Neutrophil (primary cell): ENCODE data around the gene FAM83G.

ENCODE experiments used
- H3K27ac ChIP-seq: fragments of 200-600 bp; sonication (generic); 2 replicates; pipeline ENCODE4 v1.5.1; 2016; ENCODE audit warnings: mild to moderate bottlenecking, moderate library complexity
- H3K27me3 ChIP-seq: fragments of 200-600 bp; sonication (generic); 2 replicates; pipeline ENCODE4 v1.6.0; 2016; ENCODE audit warnings: mild to moderate bottlenecking
- H3K36me3 ChIP-seq: fragments of 200-600 bp; sonication (generic); 2 replicates; pipeline ENCODE4 v1.5.1; 2017
- H3K4me1 ChIP-seq, 2 experiments: fragments of 200-600 bp in 1 of 2; sonication (generic) in 1 of 2; 1 replicate in 1 of 2; 2 replicates in 1 of 2; pipeline versions ENCODE4 v1.5.1 to v1.6.1; 2013 to 2016; ENCODE audit warnings: low read depth in 1 of 2, low read length in 1 of 2, mild to moderate bottlenecking in 1 of 2, moderate library complexity in 1 of 2; ENCODE audit not compliant: control insufficient read depth in 1 of 2, insufficient read depth in 1 of 2
- H3K4me3 ChIP-seq, 2 experiments: fragments of 200-600 bp in 1 of 2; sonication (generic) in 1 of 2; 1 replicate in 1 of 2; 2 replicates in 1 of 2; pipeline ENCODE4 v1.5.1; 2013 to 2016; ENCODE audit warnings: low read depth in 1 of 2, low read length in 1 of 2, mild to moderate bottlenecking in 1 of 2, moderate library complexity in 1 of 2
- H3K9me3 ChIP-seq: fragments of 200-600 bp; sonication (generic); 2 replicates; pipeline ENCODE4 v1.5.1; 2016
- CTCF ChIP-seq: fragments of 200-600 bp; sonication (generic); IDR thresholded peaks from 2 replicates; pipeline ENCODE4 v1.5.1; 2016; ENCODE audit warnings: antibody characterized with exemption

The FAM83G gene

GRCh38 chr17:18955009-18955408 is 49.6 kb downstream of the FAM83G start:
- Histone ChIP-seq H3K27ac (no peak overlapping the region), H3K36me3 (no peaks in the 10 kb centered on the region), H3K9me3 (no peaks in the 10 kb centered on the region), H3K4me1 (no peaks in the 10 kb centered on the region), H3K4me3 (no peak overlapping the region), H3K27me3 (no peaks in the 10 kb centered on the region)
- no peak for TF ChIP-seq CTCF

- Histone ChIP-seq H3K36me3 (no peaks in the 10 kb centered on the region), H3K9me3 (no peaks in the 10 kb centered on the region), H3K27ac (no peak overlapping the region), H3K4me1 (no peaks in the 10 kb centered on the region), H3K4me3 (no peak overlapping the region), H3K27me3 (no peaks in the 10 kb centered on the region)
- no peak for TF ChIP-seq CTCF
Observed at GRCh38 chr17:18954321-18954720, 50.2 kb downstream of the FAM83G start.

GRCh38 chr17:18953231-18953728 is 51.3 kb downstream of the FAM83G start:
- Histone ChIP-seq H3K36me3 (no peaks in the 10 kb centered on the region), H3K9me3 (no peaks in the 10 kb centered on the region), H3K27me3 (no peaks in the 10 kb centered on the region), H3K4me1 (no peaks in the 10 kb centered on the region), H3K4me3 (no peak overlapping the region), H3K27ac (no peak overlapping the region)
- no peak for TF ChIP-seq CTCF

GRCh38 chr17:18951941-18952842 is 52.4 kb downstream of the FAM83G start, which contains the start of gene SLC5A10:
SLC5A10 (plus strand) TSS chr17:18952165; CDS start chr17:18952206, 41 bp downstream.
- H3K27me3 ChIP-seq = no peaks in the 10 kb centered on the region
- no peak for TF ChIP-seq CTCF
- no peaks in the 10 kb centered on the region for H3K36me3 ChIP-seq
- H3K27ac ChIP-seq = no peak within 1 kb of the TSS
- H3K9me3 ChIP-seq = no peaks in the 10 kb centered on the region
- H3K4me3 ChIP-seq = no peak within 1 kb of the TSS
- no peaks in the 10 kb centered on the region for H3K4me1 ChIP-seq

DNA sequence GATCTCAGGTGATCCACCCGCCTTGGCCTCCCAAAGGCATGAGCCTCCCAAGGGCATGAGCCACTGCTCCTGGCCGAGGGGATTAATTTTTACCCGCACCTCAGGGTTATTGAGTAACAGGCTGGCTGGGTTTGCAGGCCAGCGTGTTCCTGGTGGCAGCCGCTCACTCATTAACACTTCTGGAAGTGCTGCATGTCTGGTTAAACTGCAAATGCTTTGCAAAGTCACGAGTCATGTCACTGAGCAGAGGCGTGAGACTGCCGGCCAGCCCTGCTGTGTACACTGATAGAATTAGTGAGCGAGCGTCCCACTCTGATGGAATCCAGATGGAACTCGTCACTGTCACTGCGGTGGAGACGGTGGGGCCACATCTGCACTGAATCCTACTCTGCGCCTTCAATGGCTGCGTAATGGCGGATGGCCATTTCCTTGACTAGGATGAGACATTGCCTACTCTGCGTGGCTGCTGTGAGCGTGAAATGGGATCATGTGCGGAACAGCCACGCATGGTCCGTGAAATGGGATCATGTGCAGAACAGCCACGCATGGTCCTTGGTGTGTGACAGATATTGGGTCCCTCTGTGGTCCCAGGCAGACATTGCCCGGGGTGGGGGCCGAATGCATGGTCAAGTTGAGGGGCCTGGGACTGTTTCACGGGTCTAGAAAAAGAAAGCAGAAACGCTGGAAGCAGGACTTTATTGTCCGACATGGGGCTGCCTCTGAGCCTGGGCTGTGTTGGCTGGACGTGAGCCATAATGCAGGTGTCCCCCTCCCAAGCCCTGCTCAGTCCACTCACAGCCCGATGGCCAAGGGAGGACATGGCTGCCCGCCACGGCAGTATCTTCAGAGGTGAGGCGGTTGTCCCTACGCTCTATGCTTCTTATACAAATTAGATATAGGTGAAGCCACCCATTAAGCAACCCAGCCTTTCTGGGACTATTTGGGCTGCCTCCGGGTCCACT is 53.3 kb downstream of the FAM83G start:
- Histone ChIP-seq H3K4me1 (no peaks in the 10 kb centered on the region), H3K27ac (no peak overlapping the region), H3K36me3 (no peaks in the 10 kb centered on the region), H3K9me3 (no peaks in the 10 kb centered on the region), H3K27me3 (peaks cover 8% of the 10 kb centered on the region), H3K4me3 (no peak overlapping the region)
- no peak for TF ChIP-seq CTCF
